GM21825 (cell line): ENCODE measurements around the gene ZGPAT.

Source experiments
- ATAC-seq: cut with Tn5 transposase; IDR thresholded peaks from one replicate; pipeline ENCODE4 v1.9.1; 2021; ENCODE audit warnings: mild to moderate bottlenecking, moderate library complexity; ENCODE audit not compliant: unreplicated experiment

The ZGPAT gene

GRCh38 chr20:63678071-63678470, 29.8 kb upstream of the ZGPAT start:
- no peak for ATAC-seq

GRCh38 chr20:63678667-63679465, 29.0 kb upstream of the ZGPAT start:
- no peak for ATAC-seq

DNA sequence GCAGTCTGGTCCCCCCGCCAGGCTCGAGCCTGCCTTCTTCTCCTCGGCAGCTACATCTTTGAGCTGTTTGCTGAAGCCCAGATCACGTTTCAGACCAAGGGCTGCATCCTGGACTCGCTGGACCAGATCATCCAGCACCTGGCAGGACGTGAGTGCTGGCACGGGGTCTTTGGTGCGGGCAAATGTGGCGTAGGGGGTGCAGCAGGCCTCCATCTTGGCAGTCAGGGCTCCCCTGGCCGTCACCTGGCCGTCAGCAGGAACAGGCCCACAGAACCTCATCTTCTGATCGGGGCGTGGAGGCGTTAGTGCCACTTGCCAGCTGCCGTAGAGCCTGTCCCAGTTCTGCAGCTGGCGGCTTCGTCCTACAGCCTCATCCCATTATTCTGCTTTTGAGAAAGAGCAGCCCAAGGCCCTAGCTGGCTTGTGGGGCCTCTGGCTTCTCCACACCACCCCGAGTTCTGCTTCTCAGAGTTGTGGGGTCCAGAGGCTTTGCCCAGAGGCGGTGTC, 28.0 kb upstream of the ZGPAT start:
- no peak for ATAC-seq

DNA sequence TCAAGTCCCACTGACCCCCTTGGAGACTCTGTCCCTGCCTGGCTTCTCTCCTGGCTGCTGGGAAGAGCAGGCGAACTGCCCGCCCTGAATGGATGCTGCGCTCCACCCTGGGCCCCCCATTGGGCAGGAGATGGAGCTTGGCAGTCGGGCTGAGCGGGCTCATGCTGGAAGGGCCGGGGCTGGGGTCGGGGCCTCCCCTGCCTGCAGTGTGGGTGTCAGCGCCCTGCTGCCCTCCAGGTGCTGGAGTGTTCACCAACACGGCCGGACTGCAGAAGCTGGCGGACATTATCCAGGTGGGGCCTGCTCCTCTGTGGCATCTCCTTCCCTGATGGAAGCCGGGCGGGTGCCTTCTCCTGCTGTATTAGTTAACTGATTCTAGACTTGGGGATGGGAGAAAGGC, 27.4 kb upstream of the ZGPAT start:
- no peak for ATAC-seq

DNA sequence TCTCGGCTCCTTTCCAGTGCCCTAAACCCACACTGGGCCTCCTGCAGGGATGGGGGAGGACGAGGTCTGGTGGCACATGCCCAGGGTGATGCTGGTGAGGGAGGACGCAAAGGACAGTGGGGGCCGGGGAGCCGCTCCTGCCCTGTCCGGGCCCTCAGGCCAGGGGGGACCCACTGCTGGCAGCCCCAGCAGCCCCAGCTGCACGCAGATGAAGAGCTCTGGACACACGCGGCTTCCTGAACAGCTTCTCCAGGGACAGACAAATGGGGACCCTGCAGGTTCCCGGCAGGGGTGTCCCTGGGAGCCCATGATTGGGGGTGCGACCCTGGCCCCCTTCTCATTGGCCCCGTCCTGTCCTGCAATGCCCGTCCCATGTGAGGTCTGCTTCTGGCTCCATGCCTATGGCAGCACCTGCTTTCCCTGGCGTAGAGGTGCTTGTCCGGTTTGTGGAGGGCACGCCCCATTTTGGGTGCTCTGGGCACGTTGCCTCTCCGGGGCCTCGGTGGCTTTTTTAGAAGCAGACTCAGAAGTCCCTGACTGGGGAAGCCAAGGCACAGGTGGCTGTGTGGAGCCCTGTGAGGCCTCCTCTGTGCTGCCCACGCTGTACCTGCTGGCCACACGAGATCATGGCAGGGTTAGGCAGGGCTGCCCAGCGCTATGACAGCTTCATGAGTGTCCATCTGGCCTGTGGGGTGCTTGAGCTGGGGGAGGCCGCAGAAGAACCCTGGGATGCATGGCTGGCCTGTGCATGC, 26.8 kb upstream of the ZGPAT start:
- ATAC-seq: no peak

- no peak for ATAC-seq
Measured at GRCh38 chr20:63681609-63682142, 26.2 kb upstream of the ZGPAT start.

DNA sequence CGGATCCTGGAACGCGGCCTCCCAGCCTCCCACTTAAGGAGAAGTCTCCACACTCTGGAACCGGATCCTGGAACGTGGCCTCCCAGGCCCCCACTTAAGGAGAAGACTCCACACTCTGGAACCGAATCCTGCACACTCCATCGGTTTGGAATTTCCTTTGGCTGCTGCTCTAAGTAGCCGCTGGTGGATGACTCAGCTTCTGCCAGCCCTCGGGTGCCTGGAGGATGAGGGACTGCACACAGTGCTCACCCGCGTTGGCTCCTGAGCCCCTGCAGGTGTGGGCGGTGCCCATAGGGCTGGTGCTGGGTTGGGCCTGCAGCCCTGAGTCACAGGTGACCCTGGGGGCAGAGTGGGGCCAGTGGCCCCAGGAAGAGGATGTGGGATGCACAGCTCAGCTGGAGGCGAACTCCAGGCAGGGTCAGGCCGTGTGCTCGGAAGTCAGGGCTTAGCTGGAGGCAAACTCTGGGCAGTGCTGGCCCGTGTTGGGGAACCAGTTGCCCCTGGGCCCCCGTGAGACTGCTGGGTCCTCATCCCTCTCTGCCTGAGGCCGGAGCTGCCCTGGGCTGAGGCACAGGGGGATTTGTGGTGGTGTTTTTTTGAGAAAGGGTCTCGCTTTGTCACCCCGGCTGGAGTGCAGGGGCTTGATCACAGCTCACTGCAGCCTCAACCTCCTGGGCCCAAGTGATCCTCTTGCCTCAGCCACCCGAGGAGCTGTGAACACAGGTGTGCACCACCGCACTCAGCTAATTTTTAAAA, 25.3 kb upstream of the ZGPAT start:
- ATAC-seq: no peak

DNA sequence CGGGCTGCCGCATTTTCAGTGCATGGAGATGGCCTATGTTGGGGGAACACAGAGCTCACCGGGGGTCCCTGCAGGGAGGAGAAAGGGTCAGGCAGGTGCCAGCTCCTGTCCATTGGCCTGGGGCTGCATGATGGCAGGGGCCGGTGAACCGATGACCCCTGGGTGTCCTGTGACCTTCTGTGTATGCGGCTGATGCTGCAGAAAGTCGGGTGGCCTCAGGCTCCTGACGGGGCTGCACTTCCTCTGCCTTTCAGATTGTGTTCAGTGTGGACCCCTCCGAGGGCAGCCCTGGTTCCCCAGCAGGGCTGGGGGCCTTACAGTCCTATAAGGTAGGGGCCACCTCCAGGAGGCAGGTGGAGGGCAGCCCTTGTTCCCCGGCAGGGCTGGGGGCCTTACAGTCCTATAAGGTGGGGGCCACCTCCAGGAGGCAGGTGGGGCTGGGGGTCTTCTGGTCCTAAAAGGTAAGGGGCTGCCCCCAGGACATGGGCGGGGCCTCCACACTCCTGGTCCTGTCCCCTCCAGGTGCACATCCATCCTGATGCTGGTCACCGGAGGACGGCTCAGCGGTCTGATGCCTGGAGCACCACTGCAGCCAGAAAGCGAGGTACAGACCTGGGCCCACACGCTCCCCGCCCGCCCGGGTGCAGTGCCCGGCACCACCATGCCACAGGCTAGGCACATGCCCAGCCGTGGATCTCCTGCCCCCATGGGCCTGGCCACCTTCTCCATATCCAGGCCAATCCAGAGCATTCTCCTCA, 22.4 kb upstream of the ZGPAT start:
- ATAC-seq: no peak

DNA sequence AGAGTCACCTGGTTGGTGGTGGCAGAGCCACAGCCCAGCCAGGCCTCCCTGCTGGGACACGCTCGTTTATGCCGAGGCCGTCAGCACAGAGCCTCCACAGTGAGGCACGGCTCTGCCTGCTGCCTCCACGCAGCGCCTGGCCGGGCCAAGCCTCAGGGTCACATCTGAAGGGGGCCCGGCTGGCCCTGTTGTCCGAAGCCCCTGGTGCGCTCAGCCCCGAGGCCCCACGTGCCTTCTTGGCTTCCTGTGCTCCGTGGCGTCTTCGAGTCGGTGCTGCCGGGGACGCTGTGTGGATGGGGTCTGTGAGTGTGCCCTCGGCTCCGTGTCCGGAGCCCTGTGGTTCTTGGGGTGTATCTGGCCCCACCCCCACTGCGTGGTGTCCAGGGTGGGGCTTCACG, 21.7 kb upstream of the ZGPAT start:
- no peak for ATAC-seq

DNA sequence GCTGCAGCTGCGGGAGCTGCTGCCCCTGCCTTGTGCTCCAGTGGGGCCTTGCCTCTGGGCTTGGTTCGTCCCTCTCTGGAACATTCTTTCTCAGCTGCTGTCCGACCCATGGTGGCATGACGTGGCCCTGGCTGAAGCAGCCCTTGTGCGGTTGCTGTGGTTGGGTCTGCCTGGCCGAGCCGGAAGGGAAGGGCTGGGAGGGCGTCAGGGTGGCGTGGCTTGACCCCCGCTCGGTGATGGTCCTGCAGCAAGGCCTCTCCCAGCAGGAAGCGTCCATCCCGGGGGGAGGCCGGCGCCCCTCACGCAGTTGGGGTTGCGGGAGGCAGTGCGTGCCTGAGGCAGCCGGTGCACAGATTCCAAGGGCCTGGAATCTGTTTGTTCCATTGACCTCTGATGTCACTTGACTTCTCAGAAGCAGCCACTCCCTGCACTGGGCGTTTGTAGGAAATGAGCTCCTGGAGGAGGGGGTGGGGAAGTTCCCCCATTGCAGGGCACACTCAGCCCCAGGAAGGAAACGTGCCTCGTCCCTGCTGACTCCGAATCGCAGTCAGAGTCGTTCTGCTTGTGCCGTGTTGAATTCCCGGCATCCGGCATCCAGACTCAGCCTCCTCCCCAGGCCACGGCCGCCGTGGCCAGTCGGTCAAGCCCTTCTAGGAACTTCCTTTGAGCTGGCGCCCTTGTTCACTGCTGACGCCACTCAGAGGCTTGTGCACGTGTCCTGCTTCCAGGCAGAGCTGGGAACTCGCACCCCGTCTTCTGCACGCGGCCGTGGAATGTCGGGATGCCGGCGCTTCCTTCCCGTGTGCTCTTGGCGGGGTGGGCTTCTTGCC, 21.1 kb upstream of the ZGPAT start:
- no peak for ATAC-seq

GRCh38 chr20:63687419-63688178, 20.2 kb upstream of the ZGPAT start:
- ATAC-seq: no peak

DNA sequence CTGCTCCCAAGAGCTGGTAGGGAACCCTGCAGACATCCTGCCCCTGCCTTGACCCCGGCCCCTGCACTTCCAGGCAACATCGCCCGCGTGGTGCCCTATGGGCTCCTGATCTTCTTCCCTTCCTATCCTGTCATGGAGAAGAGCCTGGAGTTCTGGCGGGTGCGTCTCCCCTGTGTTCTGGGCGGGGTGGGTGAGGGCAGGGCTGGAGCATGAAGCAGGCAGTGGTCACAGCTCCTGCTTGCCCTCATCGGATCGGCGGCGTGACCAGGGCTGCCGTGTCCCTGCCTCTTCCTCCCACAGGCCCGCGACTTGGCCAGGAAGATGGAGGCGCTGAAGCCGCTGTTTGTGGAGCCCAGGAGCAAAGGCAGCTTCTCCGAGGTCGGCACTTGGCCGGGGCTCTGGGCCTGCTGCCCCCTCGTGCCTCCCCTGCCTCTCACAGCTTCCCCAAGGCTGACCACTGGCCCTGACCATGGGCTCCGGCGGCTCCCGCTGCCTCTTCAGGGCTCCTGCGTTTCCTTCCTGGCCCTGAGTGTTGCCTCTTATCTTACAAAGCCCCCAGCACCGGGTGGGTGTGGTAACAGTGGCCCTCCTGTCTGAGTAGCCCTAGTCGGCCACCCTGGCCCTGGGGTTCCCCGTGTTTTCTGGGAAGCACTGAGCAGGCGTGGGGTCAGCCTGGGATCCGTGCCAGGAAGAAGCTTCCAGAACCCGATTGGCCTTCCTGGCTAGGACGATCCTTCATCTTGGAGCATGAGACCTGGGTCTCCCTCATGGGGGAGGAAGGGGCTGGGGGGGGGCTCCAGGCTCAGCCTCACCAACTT, 19.4 kb upstream of the ZGPAT start:
- no peak for ATAC-seq

- no peak for ATAC-seq
Measured at GRCh38 chr20:63689046-63690002, 18.5 kb upstream of the ZGPAT start.

- no peak for ATAC-seq
Measured at GRCh38 chr20:63690003-63690897, 17.6 kb upstream of the ZGPAT start.

GRCh38 chr20:63690898-63691710, 16.7 kb upstream of the ZGPAT start:
- no peak for ATAC-seq
